DOHH2 (cell line): ENCODE data around the gene RICTOR.

ENCODE experiments used
- H3F3A ChIP-seq: fragments of 200-600 bp; sonication (generic), shearing (Covaris generic); 2 replicates; pipeline ENCODE4 v1.6.0; 2016; ENCODE audit warnings: antibody characterized with exemption, mild to moderate bottlenecking; ENCODE audit not compliant: control insufficient read depth, insufficient read depth
- H3K27ac ChIP-seq: fragments of 200-600 bp; sonication (generic); 2 replicates; pipeline ENCODE4 v1.5.1; 2014; ENCODE audit warnings: low read depth, mild to moderate bottlenecking, low read length, moderate library complexity
- H3K27me3 ChIP-seq: fragments of 200-600 bp; sonication (generic); 2 replicates; pipeline ENCODE4 v1.6.1; 2014; ENCODE audit warnings: mild to moderate bottlenecking, low read length, mixed read lengths; ENCODE audit not compliant: control insufficient read depth
- H3K36me3 ChIP-seq: fragments of 200-600 bp; sonication (generic); 2 replicates; pipeline ENCODE4 v1.6.1; 2014; ENCODE audit warnings: mild to moderate bottlenecking, low read length, moderate library complexity, mixed read lengths; ENCODE audit not compliant: control insufficient read depth
- H3K4me1 ChIP-seq: fragments of 200-600 bp; sonication (generic); 2 replicates; pipeline ENCODE4 v1.6.1; 2014; ENCODE audit warnings: mild to moderate bottlenecking, low read length, mixed read lengths; ENCODE audit not compliant: control insufficient read depth
- H3K4me2 ChIP-seq: fragments of 200-600 bp; sonication (generic); 2 replicates; pipeline ENCODE4 v1.6.0; 2014; ENCODE audit warnings: mild to moderate bottlenecking, low read length, moderate library complexity
- H3K4me3 ChIP-seq: fragments of 200-600 bp; sonication (generic); 2 replicates; pipeline ENCODE4 v1.5.1; 2014; ENCODE audit warnings: mild to moderate bottlenecking, low read length, mixed read lengths
- H3K79me2 ChIP-seq: fragments of 200-600 bp; sonication (generic); 2 replicates; pipeline ENCODE4 v1.6.1; 2014; ENCODE audit warnings: mild to moderate bottlenecking, low read length, mixed read lengths; ENCODE audit not compliant: control insufficient read depth
- H3K9me2 ChIP-seq: fragments of 200-600 bp; sonication (generic); replicated peaks from 2 replicates; pipeline ENCODE4 v1.6.1; 2014; ENCODE audit warnings: mild to moderate bottlenecking, low read length, mixed read lengths; ENCODE audit not compliant: control insufficient read depth
- H3K9me3 ChIP-seq: fragments of 200-600 bp; sonication (generic); 2 replicates; pipeline ENCODE4 v1.6.1; 2014; ENCODE audit warnings: antibody characterized with exemption, low read length, mixed read lengths; ENCODE audit not compliant: control insufficient read depth, insufficient read depth
- H4K20me1 ChIP-seq: fragments of 200-600 bp; sonication (generic); 2 replicates; pipeline ENCODE4 v1.6.0; 2014; ENCODE audit warnings: low read depth, mild to moderate bottlenecking, antibody characterized with exemption, low read length, moderate library complexity; ENCODE audit not compliant: control insufficient read depth, insufficient read depth
- EZH2phosphoT487 ChIP-seq: fragments of 200-600 bp; sonication (generic); IDR thresholded peaks from 2 replicates; pipeline ENCODE4 v1.6.1; 2017; ENCODE audit warnings: borderline replicate concordance, mild to moderate bottlenecking, antibody characterized with exemption, low read length, moderate library complexity, mixed read lengths
- TF ChIP-seq, protein P1 (sequence below): fragments of 200-600 bp; sonication (generic); IDR thresholded peaks from one replicate; pipeline ENCODE4 v1.5.1; 2014; ENCODE audit warnings: antibody characterized with exemption, mild to moderate bottlenecking, low read depth, low read length; ENCODE audit not compliant: poor library complexity, severe bottlenecking

Gene RICTOR

GRCh38 chr5:39055027-39055767 is 19.0 kb downstream of the RICTOR start:
- H3K4me2 ChIP-seq = no peak overlapping the region
- H3K9me3 ChIP-seq = no peaks in the 10 kb centered on the region
- H3K36me3 ChIP-seq = peaks cover 11% of the 10 kb centered on the region
- TF ChIP-seq, protein P1, sequence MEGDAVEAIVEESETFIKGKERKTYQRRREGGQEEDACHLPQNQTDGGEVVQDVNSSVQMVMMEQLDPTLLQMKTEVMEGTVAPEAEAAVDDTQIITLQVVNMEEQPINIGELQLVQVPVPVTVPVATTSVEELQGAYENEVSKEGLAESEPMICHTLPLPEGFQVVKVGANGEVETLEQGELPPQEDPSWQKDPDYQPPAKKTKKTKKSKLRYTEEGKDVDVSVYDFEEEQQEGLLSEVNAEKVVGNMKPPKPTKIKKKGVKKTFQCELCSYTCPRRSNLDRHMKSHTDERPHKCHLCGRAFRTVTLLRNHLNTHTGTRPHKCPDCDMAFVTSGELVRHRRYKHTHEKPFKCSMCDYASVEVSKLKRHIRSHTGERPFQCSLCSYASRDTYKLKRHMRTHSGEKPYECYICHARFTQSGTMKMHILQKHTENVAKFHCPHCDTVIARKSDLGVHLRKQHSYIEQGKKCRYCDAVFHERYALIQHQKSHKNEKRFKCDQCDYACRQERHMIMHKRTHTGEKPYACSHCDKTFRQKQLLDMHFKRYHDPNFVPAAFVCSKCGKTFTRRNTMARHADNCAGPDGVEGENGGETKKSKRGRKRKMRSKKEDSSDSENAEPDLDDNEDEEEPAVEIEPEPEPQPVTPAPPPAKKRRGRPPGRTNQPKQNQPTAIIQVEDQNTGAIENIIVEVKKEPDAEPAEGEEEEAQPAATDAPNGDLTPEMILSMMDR = no peak
- H3F3A ChIP-seq = no peaks in the 10 kb centered on the region
- peaks cover 4% of the 10 kb centered on the region; the same call in 1 of the 2 replicates for H3K4me1 ChIP-seq
- peaks cover 85% of the 10 kb centered on the region for H3K79me2 ChIP-seq
- no peaks in the 10 kb centered on the region for H4K20me1 ChIP-seq
- H3K27ac ChIP-seq = no peak overlapping the region
- H3K9me2 ChIP-seq = no peaks in the 10 kb centered on the region
- no peak overlapping the region for H3K4me3 ChIP-seq
- H3K27me3 ChIP-seq = no peaks in the 10 kb centered on the region

GRCh38 chr5:39053189-39053588 is 21.0 kb downstream of the RICTOR start:
- no peak for TF ChIP-seq EZH2phosphoT487
- TF ChIP-seq, protein P1 = no peak
- Histone ChIP-seq H3F3A (no peaks in the 10 kb centered on the region), H3K9me2 (no peaks in the 10 kb centered on the region), H3K4me3 (no peak overlapping the region), H4K20me1 (no peaks in the 10 kb centered on the region), H3K4me1 (peaks cover under 1% of the 10 kb centered on the region; the same call in 1 of the 2 replicates), H3K36me3 (peaks cover 11% of the 10 kb centered on the region), H3K27me3 (no peaks in the 10 kb centered on the region), H3K4me2 (no peak overlapping the region), H3K27ac (no peak overlapping the region), H3K9me3 (no peaks in the 10 kb centered on the region), H3K79me2 (peaks cover 84% of the 10 kb centered on the region)

DNA sequence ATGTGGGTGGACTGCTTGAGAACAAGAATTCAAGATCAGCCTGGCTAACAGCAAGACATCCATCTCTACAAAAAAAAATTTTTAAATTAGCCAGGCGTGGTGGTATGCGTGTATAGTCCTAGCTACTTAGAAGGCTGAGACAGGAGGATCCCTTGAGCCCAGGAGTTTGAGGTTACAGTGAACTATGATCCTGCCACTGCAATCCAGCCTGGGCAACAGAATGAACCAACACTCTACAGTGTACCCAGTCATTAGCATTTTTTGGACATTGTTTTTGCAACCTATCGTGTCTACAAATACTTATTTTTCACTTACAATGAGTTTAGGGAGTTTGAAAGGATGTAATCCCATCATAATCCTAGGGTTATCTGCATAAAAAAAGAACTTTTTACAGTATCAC is 22.1 kb downstream of the RICTOR start:
- Histone ChIP-seq H3K4me2 (no peak overlapping the region), H4K20me1 (no peaks in the 10 kb centered on the region), H3K36me3 (peaks cover 11% of the 10 kb centered on the region), H3K27ac (no peak overlapping the region), H3K9me2 (no peaks in the 10 kb centered on the region), H3K27me3 (no peaks in the 10 kb centered on the region), H3K4me1 (no peaks in the 10 kb centered on the region), H3F3A (no peaks in the 10 kb centered on the region), H3K9me3 (no peaks in the 10 kb centered on the region), H3K79me2 (peaks cover 86% of the 10 kb centered on the region), H3K4me3 (no peak overlapping the region)
- TF ChIP-seq, protein P1 = no peak
- no peak for TF ChIP-seq EZH2phosphoT487
